HepG2 (cell line): ENCODE measurements around the gene ANKMY2. TPM values are rescaled to one million over a fixed set of nuclear protein-coding genes. Genes with fewer than 3 reads are reported as not detected.
A peak's percentile ranks its signal among the peaks of the same experiment; 100 is the strongest.

Experiments
- CEBPG ChIP-seq: IDR thresholded peaks from 2 replicates; pipeline ENCODE4 v1.6.1; 2016
- CREB1 ChIP-seq, 2 experiments: fragments of 450-650 bp in 1 of 2; IDR thresholded peaks; 2 replicates each; pipeline ENCODE4 v1.6.1; 2016 to 2017; ENCODE audit warnings: control low read depth in 1 of 2, mild to moderate bottlenecking in 1 of 2, missing compliant biosample characterization in 1 of 2, missing genetic modification characterization in 1 of 2
- EED ChIP-seq: sonication (generic); formaldehyde crosslinking; IDR thresholded peaks from 2 replicates; pipeline ENCODE4 v1.5.0; 2020; ENCODE audit warnings: mild to moderate bottlenecking, missing genetic modification reagents
- SIX4 ChIP-seq: sonication (generic); formaldehyde crosslinking; IDR thresholded peaks from 2 replicates; pipeline ENCODE4 v1.4.0; 2020; ENCODE audit warnings: missing genetic modification reagents
- TBP ChIP-seq: sonication (generic); formaldehyde crosslinking; IDR thresholded peaks from 2 replicates; pipeline ENCODE4 v1.5.0; 2020; ENCODE audit warnings: missing genetic modification reagents
- ZNF329 ChIP-seq: sonication (generic); formaldehyde crosslinking; IDR thresholded peaks from 2 replicates; pipeline ENCODE4 v1.9.0; 2021; ENCODE audit warnings: low read depth, mild to moderate bottlenecking, missing genetic modification reagents
- ZNF839 ChIP-seq: sonication (generic); formaldehyde crosslinking; IDR thresholded peaks from 2 replicates; pipeline ENCODE4 v1.4.0; 2020; ENCODE audit warnings: missing genetic modification reagents, mild to moderate bottlenecking, borderline replicate concordance
- polyA plus RNA-seq, 8 experiments: library from polyadenylated mRNA; depleted of rRNA in 3 of 8; stranded (reverse) in 7 of 8; unstranded in 1 of 8; fragments of >200 nt; fragmentation: Illumina TruSeq in 4 of 8; extraction: Trizol in 4 of 8; gene quantifications; 2 replicates each; pipeline versions ENCODE4 v1.2.1 to v1.2.3, GENCODE V29; 2011 to 2016; ENCODE audit warnings: low read depth in 4 of 8, missing spikeins in 1 of 8, mixed read lengths in 1 of 8; ENCODE audit not compliant: insufficient read depth in 1 of 8
- total RNA-seq, 5 experiments: library from RNA; depleted of rRNA; stranded (reverse); fragments of >200 nt; fragmentation: Illumina TruSeq; extraction: Trizol; gene quantifications; 2 replicates each; pipeline ENCODE4 v1.2.3, GENCODE V29; 2016; ENCODE audit warnings: low read depth in 1 of 5
- TF ChIP-seq, protein P1 (sequence below): sonication (generic); formaldehyde crosslinking; IDR thresholded peaks from 2 replicates; pipeline ENCODE4 v1.8.0; 2022; ENCODE audit warnings: mild to moderate bottlenecking, missing genetic modification reagents, moderate library complexity
- TF ChIP-seq, protein P2 (sequence below): IDR thresholded peaks from 2 replicates; pipeline ENCODE4 v1.6.1; 2016; ENCODE audit warnings: low read depth, missing genetic modification reagents, missing compliant biosample characterization
- TF ChIP-seq, protein P3 (sequence below): sonication (generic); formaldehyde crosslinking; IDR thresholded peaks from 2 replicates; pipeline ENCODE4 v1.5.0; 2020; ENCODE audit warnings: mild to moderate bottlenecking, missing genetic modification reagents
- TF ChIP-seq, protein P4 (sequence below): sonication (generic); formaldehyde crosslinking; IDR thresholded peaks from 2 replicates; pipeline ENCODE4 v1.4.0; 2020; ENCODE audit warnings: missing genetic modification reagents

The ANKMY2 gene
- total and polyA plus RNA-seq, 2 of the 13 experiments (the other 11 are each of a cell fraction or from before 2014, with no cell fraction given) = 12.2 to 21.6 TPM

DNA sequence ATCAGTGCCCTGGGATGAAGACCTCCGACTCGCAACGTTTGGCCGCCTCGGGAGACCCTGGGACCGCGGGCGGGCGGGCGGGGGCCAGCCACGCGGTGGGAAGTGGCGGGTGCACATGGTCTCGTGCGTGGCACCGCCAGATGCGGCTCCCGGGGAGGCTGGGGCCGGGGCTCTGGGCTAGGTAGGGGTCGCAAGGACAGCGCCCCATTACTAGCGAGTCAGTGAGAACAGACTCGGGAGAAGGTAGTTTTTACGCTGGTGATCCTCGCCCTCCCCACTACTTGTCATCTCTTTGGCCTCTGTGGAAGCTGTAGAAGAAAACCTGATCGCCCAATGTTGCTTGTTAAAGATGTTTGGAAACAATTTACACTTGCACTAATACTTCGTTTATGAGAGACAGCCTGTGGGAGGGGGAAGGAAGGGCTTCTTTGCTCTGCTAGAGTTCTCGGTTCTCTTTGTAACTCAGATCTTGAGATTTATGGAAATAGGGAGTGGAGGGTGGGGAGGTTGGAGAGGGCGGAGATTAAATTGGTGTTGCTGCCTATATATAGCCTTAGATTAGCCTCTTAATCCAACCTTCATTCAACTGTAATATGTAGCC is 1.0 kb upstream of the ANKMY2 start (continued):
- TF ChIP-seq, protein P1, sequence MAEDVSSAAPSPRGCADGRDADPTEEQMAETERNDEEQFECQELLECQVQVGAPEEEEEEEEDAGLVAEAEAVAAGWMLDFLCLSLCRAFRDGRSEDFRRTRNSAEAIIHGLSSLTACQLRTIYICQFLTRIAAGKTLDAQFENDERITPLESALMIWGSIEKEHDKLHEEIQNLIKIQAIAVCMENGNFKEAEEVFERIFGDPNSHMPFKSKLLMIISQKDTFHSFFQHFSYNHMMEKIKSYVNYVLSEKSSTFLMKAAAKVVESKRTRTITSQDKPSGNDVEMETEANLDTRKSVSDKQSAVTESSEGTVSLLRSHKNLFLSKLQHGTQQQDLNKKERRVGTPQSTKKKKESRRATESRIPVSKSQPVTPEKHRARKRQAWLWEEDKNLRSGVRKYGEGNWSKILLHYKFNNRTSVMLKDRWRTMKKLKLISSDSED = no peak
- TF ChIP-seq, protein P2, sequence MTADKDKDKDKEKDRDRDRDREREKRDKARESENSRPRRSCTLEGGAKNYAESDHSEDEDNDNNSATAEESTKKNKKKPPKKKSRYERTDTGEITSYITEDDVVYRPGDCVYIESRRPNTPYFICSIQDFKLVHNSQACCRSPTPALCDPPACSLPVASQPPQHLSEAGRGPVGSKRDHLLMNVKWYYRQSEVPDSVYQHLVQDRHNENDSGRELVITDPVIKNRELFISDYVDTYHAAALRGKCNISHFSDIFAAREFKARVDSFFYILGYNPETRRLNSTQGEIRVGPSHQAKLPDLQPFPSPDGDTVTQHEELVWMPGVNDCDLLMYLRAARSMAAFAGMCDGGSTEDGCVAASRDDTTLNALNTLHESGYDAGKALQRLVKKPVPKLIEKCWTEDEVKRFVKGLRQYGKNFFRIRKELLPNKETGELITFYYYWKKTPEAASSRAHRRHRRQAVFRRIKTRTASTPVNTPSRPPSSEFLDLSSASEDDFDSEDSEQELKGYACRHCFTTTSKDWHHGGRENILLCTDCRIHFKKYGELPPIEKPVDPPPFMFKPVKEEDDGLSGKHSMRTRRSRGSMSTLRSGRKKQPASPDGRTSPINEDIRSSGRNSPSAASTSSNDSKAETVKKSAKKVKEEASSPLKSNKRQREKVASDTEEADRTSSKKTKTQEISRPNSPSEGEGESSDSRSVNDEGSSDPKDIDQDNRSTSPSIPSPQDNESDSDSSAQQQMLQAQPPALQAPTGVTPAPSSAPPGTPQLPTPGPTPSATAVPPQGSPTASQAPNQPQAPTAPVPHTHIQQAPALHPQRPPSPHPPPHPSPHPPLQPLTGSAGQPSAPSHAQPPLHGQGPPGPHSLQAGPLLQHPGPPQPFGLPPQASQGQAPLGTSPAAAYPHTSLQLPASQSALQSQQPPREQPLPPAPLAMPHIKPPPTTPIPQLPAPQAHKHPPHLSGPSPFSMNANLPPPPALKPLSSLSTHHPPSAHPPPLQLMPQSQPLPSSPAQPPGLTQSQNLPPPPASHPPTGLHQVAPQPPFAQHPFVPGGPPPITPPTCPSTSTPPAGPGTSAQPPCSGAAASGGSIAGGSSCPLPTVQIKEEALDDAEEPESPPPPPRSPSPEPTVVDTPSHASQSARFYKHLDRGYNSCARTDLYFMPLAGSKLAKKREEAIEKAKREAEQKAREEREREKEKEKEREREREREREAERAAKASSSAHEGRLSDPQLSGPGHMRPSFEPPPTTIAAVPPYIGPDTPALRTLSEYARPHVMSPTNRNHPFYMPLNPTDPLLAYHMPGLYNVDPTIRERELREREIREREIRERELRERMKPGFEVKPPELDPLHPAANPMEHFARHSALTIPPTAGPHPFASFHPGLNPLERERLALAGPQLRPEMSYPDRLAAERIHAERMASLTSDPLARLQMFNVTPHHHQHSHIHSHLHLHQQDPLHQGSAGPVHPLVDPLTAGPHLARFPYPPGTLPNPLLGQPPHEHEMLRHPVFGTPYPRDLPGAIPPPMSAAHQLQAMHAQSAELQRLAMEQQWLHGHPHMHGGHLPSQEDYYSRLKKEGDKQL (CRISPR knock-in tag) = no peak
- TF ChIP-seq CEBPG (CRISPR knock-in tag) (no peak), ZNF839 (peak; percentile 6; the same call in 1 of the 2 replicates), CREB1 (IDR thresholded peaks at IDR 0.05) (no peak), CREB1 (CRISPR knock-in tag; IDR thresholded peaks at IDR 0.05) (no peak), SIX4 (no peak), TBP (CRISPR knock-in tag) (no peak), EED (0 out of 2 replicates have a peak, but pooled peaks have one; percentile 4), ZNF329 (CRISPR knock-in tag) (no peak)
- TF ChIP-seq, protein P3, sequence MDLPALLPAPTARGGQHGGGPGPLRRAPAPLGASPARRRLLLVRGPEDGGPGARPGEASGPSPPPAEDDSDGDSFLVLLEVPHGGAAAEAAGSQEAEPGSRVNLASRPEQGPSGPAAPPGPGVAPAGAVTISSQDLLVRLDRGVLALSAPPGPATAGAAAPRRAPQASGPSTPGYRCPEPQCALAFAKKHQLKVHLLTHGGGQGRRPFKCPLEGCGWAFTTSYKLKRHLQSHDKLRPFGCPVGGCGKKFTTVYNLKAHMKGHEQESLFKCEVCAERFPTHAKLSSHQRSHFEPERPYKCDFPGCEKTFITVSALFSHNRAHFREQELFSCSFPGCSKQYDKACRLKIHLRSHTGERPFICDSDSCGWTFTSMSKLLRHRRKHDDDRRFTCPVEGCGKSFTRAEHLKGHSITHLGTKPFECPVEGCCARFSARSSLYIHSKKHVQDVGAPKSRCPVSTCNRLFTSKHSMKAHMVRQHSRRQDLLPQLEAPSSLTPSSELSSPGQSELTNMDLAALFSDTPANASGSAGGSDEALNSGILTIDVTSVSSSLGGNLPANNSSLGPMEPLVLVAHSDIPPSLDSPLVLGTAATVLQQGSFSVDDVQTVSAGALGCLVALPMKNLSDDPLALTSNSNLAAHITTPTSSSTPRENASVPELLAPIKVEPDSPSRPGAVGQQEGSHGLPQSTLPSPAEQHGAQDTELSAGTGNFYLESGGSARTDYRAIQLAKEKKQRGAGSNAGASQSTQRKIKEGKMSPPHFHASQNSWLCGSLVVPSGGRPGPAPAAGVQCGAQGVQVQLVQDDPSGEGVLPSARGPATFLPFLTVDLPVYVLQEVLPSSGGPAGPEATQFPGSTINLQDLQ (CRISPR knock-in tag) = no peak
- TF ChIP-seq, protein P4, sequence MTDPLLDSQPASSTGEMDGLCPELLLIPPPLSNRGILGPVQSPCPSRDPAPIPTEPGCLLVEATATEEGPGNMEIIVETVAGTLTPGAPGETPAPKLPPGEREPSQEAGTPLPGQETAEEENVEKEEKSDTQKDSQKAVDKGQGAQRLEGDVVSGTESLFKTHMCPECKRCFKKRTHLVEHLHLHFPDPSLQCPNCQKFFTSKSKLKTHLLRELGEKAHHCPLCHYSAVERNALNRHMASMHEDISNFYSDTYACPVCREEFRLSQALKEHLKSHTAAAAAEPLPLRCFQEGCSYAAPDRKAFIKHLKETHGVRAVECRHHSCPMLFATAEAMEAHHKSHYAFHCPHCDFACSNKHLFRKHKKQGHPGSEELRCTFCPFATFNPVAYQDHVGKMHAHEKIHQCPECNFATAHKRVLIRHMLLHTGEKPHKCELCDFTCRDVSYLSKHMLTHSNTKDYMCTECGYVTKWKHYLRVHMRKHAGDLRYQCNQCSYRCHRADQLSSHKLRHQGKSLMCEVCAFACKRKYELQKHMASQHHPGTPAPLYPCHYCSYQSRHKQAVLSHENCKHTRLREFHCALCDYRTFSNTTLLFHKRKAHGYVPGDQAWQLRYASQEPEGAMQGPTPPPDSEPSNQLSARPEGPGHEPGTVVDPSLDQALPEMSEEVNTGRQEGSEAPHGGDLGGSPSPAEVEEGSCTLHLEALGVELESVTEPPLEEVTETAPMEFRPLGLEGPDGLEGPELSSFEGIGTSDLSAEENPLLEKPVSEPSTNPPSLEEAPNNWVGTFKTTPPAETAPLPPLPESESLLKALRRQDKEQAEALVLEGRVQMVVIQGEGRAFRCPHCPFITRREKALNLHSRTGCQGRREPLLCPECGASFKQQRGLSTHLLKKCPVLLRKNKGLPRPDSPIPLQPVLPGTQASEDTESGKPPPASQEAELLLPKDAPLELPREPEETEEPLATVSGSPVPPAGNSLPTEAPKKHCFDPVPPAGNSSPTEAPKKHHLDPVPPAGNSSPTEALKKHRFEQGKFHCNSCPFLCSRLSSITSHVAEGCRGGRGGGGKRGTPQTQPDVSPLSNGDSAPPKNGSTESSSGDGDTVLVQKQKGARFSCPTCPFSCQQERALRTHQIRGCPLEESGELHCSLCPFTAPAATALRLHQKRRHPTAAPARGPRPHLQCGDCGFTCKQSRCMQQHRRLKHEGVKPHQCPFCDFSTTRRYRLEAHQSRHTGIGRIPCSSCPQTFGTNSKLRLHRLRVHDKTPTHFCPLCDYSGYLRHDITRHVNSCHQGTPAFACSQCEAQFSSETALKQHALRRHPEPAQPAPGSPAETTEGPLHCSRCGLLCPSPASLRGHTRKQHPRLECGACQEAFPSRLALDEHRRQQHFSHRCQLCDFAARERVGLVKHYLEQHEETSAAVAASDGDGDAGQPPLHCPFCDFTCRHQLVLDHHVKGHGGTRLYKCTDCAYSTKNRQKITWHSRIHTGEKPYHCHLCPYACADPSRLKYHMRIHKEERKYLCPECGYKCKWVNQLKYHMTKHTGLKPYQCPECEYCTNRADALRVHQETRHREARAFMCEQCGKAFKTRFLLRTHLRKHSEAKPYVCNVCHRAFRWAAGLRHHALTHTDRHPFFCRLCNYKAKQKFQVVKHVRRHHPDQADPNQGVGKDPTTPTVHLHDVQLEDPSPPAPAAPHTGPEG (CRISPR knock-in tag) = no peak
